HG03045 (cell line): Measurements from ENCODE around the gene SIK2.
"Not testable (repeated sequence)": the region's sequence is repeated elsewhere in the genome, so short reads cannot be mapped to it uniquely, and the experiment has no call there.

ENCODE experiments used
- ATAC-seq: cut with Tn5 transposase; IDR thresholded peaks from one replicate; pipeline ENCODE4 v1.9.1; 2021; ENCODE audit warnings: mild to moderate bottlenecking, moderate library complexity; ENCODE audit not compliant: unreplicated experiment

SIK2 gene

GRCh38 chr11:111748035-111748804 lies 146.0 kb downstream of the SIK2 start:
- no peak for ATAC-seq

DNA sequence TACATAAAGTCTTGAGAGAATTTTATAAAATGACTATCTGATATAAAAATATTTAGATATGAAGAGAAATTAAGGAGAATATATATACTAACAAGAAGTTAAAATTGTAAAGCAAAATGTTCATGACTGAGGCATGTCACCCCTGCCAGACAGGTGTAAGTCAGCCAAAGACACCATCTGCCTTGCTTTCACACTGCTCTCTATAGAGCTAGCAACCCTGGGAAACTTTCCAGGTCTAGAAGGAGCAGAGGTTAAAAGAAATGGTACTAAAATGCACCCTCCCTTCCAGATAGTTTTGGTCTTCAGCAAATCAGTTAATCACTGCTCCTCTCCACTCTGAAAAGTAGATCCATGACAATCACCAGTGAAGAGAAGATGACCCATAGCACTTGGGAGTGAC lies 147.4 kb downstream of the SIK2 start:
- no peak for ATAC-seq

DNA sequence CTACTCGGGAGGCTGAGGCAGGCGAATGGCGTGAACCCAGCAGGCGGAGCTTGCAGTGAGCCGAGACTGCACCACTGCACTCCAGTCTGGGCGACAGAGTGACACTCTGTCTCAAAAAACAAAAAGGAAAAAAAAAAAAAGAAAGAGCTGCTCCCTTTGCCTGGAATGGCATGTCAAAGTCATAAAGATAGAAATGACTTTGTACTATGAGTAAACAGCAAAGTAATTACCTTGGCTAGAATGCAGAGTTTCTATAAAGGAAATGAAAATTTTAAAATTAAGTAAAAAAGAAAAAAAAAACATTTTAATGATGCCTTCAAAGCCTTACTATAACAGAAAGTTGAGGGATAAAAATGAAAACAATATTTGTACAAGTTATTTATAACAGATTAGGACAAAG lies 153.8 kb downstream of the SIK2 start:
- no peak for ATAC-seq

- ATAC-seq, result no peak
Measured at GRCh38 chr11:111759376-111759775, 157.1 kb downstream of the SIK2 start.

DNA sequence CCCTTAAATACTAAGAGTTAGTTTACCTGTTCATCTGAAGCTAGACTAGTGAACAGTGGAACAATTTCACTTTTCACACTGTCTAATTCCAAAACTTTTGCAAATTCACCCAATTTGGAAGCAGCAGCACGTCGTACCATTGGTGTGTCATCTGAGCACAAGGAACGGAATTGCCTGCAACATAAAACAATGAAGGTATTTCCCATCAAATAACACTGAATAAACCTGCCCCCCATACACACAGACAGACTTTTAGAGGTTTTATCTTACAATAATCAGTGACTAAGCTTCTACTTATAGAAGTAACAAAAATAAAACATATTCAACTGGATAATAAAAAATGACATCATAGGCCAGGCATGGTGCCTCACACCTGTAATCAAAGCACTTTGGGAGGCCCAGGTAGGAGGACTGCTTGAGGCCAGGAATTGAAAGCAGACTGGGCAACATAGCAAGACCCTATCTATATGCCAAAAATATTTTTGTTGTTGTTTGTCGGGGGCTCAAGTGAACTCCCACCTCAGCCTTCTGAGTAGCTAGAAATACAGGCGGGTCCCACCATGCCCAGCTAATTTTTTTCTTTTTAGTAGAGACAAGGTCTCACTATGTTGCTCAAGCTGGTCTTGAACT lies 157.6 kb downstream of the SIK2 start:
- ATAC-seq, result no peak

DNA sequence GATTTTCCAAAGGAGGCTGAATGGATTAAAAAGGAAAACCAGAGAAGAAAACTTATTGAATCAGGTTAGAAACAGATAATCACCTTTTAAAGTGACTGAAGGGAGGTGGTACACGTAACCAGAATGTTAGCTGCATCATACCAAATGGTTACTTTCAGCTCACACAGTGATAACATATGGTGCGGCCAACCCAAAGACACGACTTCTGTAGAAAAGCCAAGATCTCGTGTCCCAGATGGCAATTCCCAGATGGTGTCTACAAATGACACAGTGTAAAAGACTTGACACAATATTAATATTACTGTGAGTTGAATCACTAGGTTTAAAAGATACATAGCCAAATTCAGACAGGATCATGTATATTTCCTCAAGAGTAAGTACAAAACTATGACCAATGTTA lies 158.8 kb downstream of the SIK2 start:
- no peak for ATAC-seq

DNA sequence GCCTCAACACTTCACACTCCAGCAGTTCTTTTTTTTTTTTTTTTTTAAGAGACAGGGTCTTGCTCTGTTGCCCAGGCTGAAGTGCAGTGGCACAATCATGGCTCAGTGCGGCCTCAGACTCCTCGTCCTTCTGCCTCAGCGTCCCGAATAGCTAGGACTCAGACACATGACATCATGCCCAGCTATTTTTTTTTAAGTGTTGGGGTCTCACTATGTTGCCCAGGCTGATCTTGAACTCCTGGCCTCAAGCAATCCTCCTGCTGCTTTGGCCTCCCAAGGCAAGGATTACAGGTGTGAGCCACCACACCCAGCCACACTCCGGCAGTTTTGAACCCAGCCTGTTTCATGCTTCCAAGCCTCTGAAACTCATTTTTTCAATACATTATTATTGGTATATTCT lies 160.3 kb downstream of the SIK2 start:
- no peak for ATAC-seq

DNA sequence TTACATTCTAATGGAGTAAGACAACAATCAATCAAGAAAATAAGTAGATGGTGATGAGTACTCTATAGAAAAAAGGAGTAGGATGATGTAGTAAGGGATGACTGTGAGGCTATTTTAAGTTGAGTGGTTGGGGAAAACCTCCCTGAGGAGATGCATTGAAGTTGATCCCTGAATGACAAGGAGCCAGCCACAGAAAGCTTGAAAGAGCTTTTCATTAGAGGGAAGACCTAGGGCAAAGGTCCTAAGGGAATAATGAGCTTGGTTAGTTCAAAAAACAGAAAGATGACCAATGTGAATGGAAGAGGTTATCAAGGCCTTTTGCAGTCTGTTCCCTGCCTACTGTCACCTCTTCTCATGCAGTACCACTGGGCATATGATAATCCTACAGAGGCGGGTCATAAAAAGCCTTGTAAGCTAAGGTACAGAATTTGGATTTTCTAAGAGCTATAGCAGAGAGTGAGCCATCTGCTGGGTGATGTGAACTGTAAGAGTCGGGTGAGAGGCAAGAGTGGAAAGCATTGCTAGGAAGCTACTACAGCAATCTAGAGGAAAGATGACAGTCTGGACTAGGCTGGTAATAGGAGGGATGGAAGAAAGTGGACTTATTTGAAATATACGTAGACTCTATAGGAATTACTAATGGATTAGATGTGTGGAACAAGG lies 160.9 kb downstream of the SIK2 start:
- ATAC-seq, result no peak

DNA sequence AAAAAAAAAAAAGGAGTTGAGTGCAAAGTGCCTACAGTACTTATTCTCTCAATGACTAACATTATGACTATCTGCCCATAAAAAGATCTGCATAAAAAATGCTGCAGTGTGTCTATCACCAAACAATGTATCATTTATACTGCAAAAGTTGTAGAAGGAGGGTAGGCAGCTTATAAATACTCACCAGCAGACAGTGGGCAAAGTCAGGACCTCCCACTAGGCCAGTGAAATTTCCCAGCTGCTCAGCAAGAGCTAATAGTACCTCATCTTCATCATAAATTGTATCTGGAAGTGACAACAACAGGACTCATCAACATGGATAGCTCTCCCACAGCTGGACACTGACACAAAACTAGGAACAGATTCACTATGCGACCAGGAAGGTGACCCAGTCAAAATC lies 162.4 kb downstream of the SIK2 start:
- no peak for ATAC-seq

DNA sequence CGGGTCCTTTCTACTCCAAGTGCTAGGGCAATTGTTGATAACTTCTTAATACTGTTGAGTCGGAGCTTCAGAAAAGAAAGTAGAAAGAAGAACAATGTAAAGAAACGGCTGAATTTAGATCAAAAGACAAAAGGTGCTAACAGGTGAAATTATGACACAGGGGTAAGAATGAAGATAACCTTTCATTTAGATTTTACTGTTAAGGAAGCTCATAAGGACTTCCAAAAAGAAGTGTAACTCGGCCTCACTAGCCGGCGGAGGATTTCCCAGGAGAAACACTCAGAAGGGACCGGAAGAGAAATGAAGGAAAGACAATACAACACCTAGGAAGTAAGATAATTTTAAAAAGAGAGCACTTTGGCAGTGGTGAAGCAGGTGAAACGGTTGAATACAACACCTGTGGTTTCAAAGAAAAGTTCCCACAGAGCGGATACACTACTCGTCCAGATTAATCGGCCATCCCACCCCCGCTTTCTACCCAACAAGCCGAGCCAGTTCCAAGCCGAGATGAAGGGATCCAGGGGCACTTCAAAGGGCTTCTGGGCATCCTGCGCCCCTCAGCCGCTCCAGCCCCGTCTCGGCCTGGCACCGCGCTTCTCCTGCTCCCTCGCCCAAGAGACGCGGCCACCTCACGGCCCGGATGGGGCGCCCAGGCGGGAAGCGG lies 163.2 kb downstream of the SIK2 start:
- peak; percentile 44 for ATAC-seq

- ATAC-seq, result peak; percentile 91
Measured at GRCh38 chr11:111765984-111766833, 164.0 kb downstream of the SIK2 start, which contains the start of gene PPP2R1B. Gene PPP2R1B (minus strand): TSS chr11:111766389. CDS start chr11:111766361, 28 bp downstream.

- ATAC-seq, result no peak
Measured at GRCh38 chr11:111766834-111767142, 164.5 kb downstream of the SIK2 start.

DNA sequence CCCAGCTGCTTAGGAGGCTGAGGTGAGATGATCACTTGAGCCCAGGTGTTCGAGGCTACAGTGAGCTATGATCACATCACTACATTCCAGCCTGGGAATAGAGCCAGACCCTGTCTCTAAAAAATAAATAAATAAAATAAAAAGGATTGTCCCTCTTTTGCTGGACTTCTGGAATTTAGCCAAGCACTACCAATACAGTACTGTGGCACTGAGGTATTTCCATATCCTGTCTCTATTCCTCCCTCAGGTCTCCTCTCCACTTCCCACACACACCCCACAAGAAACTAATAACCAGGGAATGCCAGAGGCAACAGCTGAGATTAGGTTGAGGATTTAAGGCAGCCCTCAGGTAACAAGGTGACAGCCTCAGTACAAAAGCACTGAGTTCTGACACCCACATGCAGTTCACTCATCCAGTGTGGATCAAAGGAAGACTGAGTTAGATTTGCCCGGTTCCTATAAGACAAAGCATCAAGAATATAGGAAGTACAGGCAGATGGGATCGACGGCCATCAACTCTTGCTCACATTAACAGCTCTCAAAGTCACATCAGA lies 168.4 kb downstream of the SIK2 start:
- ATAC-seq, result no peak

GRCh38 chr11:111771205-111771604 lies 169.0 kb downstream of the SIK2 start:
- not testable (repeated sequence) for ATAC-seq

- no peak for ATAC-seq
Measured at GRCh38 chr11:111772535-111772934, 170.3 kb downstream of the SIK2 start.

- no peak for ATAC-seq
Measured at GRCh38 chr11:111774955-111775710, 172.9 kb downstream of the SIK2 start.

DNA sequence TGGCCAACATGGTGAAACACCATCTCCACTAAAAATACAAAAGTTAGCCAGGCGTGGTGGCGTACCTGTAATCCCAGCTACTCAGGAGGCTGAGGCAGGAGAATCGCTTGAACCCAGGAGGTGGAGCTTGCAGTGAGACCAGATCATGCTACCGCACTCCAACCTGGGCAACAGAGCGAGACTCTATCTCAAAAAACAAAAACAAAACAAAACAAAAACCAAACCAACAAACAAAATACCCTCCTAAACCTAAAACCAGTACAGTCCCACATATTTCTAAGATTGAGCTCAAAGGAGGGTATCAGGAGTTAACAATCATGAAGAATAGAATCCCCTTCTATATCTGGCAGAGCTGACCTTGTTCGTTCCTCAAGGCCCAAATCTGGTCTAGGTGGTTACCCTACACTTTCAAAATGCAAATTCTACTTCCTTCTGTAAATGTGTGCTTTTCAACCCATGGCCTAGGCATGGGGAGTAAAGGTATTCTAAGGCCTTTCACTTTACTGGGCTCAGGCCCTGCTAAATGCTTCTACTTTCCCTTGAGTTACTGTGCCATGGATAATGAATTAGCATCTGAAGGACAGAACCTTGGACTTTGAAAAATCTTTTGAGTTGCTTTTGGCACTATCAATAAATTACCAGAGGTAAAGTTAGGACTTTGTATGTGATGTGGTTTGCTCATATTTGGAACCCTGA lies 174.3 kb downstream of the SIK2 start:
- peak; percentile 97 for ATAC-seq

DNA sequence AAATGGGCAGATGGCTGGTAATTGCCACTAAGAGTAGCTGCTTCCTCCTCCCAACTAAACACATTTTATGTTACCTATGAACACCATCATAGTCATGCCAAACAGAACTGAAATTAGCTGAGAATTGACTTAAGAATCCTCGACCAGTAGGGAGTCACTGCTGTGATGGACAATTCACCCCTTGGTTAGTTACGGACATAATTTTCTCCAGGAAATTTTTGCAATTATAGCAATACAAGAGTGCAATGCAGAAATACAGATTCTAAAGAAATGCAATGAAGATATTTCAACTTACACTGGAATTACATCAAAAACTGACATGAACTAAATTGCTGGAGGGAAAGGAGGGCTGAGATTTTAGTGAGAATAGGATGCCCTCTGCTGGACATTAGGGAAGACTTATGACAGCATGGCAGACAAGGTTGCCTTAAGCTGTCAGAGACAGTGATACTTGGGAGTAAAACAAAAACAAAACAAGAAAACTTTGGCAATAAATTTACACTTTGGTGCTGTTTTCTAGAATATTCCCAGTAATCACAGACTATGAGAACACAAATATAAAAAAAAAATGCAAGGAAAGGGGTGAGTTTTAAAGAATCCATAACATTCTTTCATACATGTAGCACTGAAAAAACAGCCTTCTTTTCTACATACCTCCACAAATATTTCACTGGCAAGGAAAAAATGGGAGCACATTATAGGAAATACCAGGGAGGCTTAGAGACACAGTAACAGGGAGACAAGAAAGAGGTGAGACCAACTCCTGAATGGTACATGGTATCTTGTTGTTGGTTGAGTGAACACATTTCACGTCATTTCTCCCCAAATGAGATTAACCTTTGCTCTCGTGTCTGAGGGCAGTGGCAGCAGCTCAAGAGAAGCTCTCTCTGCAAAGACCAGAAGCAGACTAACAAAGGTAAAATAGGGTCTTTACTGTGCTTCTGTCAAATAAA lies 175.1 kb downstream of the SIK2 start:
- peak; percentile 58 for ATAC-seq
